SIG-M5 (cell line): Measurements from ENCODE around the gene MBOAT1.

Experiments
- DNase-seq: peaks from one replicate; lab custom pipeline; 2025; lab: John Stamatoyannopoulos, UW

MBOAT1 gene

GRCh38 chr6:20234136-20234535 lies 21.9 kb upstream of the MBOAT1 start:
- DNase-seq = no peak

DNA sequence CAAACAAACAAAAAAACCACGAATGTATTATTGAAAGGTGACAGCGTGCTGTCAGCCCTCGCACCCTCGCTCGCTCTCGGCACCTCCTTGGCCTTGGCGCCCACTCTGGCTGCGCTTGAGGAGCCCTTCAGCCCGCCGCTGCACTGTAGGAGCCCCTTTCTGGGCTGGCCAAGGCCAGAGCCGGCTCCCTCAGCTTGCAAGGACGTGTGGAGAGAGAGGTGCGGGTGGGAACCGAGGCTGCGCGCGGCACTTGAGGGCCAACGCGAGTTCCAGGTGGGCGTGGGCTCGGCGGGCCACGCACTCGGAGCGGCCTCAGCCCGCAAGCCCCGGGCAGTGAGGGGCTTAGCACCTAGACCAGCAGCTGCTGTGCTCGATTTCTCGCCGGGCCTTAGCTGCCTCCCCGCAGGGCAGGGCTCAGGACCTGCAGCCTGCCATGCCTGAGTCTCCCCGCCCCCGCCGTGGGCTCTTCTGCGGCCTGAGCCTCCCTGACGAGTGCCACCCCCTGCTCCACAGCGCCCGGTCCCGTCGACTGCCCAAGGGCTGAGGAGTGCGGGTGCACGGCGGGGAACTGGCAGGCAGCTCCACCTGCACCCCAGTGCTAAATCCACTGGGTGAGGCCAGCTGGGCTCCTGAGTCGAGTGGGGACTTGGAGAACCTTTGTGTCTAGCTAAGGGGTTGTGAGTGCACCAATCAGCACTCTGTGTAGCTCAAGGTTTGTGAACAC lies 20.9 kb upstream of the MBOAT1 start:
- DNase-seq = no peak

GRCh38 chr6:20232188-20232587 lies 19.9 kb upstream of the MBOAT1 start:
- DNase-seq = no peak

GRCh38 chr6:20230401-20231119 lies 18.3 kb upstream of the MBOAT1 start:
- no peak for DNase-seq

GRCh38 chr6:20229881-20230280 lies 17.6 kb upstream of the MBOAT1 start:
- no peak for DNase-seq

GRCh38 chr6:20227350-20227749 lies 15.1 kb upstream of the MBOAT1 start:
- no peak for DNase-seq

DNA sequence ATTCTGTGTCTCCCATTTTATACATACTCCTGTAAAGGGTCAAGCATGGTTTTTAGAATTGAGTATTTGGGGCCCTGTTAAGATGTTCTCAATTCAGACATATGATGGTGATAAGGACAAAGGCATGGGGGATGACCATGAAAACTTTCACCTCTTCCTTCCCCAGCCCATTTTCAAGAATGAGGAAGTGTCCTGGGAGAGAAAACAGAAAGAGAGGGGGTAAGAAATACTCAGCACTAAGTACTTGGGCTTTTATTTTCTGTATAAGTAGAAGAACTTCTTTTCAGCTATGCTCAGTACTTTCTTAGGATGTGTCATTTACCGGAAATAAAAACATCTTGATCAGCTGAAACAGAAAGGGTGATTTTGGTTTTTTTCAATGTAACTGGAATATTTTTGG lies 10.9 kb upstream of the MBOAT1 start:
- DNase-seq = no peak

GRCh38 chr6:20221421-20221820 lies 9.2 kb upstream of the MBOAT1 start:
- no peak for DNase-seq

- no peak for DNase-seq
These were observed 8.1 kb upstream of the MBOAT1 start for GRCh38 chr6:20220359-20220758.

- no peak for DNase-seq
These were observed 5.6 kb upstream of the MBOAT1 start for GRCh38 chr6:20217891-20218290.

DNA sequence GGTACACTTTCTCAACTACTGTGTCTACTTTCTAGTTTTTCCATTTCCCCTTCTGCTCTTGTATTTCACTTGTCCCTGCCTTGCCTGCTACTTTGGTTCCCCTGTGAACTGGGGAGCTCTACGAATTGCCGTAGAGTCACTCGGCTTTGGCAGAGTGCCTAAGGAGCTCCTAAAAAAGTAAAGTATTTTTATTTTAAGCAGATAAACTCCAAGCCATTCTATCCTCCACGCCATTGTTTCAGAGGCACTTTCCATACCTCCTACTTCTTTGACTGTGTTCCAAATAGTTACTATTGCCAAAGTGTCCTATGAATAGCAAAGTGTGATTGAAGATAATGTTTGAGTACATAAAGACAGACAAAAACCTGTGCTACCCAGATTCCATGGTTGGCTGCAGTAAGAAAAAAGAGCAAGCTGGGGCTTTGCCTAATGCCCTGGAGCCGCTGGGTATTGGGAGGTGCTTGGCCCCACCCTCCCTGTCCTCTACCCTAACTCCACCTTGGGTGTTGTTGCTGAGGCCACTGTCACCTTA lies 5.1 kb upstream of the MBOAT1 start:
- no peak for DNase-seq

DNA sequence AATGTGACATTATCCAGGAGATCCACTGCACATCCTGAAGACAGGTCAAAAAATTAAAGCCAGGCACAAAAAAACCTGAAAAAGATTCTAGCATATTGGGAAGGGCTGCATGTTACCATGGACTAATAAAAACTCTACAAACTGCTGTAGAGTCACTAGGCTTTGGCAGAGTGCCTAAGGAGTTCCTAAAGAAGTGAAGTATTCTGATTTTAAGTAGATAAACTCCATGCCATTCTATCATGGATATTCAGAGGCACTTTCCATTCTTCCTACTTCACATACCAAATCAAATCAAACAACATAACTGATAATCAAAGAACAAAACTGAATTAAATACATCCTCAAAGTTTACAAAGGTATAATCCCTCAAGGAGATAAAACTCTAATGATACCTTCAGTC lies 3.0 kb upstream of the MBOAT1 start:
- DNase-seq = no peak

DNA sequence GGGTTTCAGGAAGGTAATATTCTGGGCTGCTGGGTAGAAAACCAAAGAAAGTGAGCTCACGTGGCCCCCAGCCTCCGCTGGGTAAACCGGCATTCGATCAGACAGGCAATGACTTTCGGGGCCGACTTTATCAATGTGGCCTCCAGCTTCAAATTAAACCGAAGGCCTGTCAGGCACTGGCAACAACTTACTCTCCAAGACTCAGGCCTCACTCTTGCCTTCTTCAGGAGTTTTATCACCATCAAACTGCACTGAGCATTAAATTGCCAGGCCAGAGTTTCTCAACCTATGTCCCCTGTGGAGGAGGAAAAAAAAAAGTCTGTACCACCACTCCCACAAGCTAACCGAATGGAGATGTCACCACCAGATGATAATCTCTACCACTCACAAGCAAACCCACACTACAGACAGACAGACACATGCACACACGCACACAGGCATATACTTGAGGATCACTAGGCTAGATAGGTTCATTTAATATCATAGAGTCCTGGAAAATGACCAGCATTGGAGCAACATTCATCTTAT lies 1.1 kb upstream of the MBOAT1 start:
- DNase-seq = no peak

- no peak for DNase-seq
These were observed 303 bp downstream of the MBOAT1 start for GRCh38 chr6:20211941-20212391.

DNA sequence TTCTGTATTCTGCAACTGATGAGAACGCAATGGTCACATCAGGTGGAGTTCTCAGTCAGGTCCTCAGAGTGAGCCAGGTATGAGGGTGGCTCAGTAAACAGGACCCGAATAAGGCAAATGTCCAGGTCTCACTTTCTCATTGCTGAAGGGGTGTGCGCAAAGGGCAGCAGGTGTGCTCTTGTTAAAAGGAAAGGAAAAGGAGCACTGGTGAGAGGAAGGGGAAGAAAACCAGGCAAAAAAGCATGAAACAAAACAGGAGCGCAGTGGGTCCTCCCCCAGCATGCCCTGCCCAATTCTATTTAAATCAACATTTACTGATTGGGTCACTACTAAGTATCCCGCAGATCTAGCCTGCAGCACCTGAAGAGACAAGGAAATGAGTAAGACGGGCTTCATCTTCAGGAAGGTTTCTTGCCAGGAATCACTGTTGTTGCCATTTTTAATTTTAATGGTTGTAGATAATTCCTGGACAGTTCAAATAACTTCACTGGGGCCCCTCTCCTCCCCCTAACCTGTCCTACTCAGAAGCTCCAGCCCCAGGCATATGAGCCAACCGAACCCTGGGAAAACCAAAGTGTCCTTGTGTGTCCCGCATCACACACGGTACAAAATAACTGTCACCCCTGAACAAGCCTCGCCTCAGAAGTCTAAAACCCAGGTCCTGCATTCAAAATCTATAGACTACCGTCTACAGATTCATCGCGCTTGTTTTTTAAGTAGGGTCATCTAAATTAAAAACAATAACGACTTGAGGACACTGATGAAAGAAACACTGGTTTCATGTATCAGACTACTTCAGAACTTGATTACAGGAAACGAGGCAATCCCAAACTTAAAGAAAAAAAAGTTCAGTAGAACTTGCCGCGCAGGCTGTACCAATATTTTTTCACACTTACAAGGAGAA lies 980 bp downstream of the MBOAT1 start:
- no peak for DNase-seq

GRCh38 chr6:20210158-20210557 lies 2.1 kb downstream of the MBOAT1 start:
- no peak for DNase-seq

GRCh38 chr6:20208687-20209378 lies 3.4 kb downstream of the MBOAT1 start:
- DNase-seq = no peak

- DNase-seq = no peak
These were observed 5.2 kb downstream of the MBOAT1 start for GRCh38 chr6:20207088-20207418.

- no peak for DNase-seq
These were observed 6.5 kb downstream of the MBOAT1 start for GRCh38 chr6:20205722-20206161.

- no peak for DNase-seq
These were observed 7.8 kb downstream of the MBOAT1 start for GRCh38 chr6:20204512-20204894.
